OCI-LY7 (cell line): Measurements from ENCODE around the gene UCHL1.

Experiments used
- CTCF ChIP-seq: fragments of 200-600 bp; sonication (generic); conservative IDR thresholded peaks from 2 replicates; pipeline ENCODE4 v1.5.1; 2014; ENCODE audit warnings: mild to moderate bottlenecking, antibody characterized with exemption, low read length, moderate library complexity, mixed read lengths
- EZH2phosphoT487 ChIP-seq: fragments of 200-600 bp; sonication (generic); IDR thresholded peaks from 2 replicates; pipeline ENCODE4 v1.6.1; 2018; ENCODE audit warnings: low read depth, borderline replicate concordance, mild to moderate bottlenecking, mixed run types, antibody characterized with exemption, low read length, moderate library complexity, mixed read lengths

GRCh38 chr4:41257257-41257901, 651 bp downstream of the UCHL1 start:
- TF ChIP-seq CTCF (no peak), EZH2phosphoT487 (no peak)
